GM04504 (cell line): Measurements from ENCODE around the gene STYXL2.

Experiments
- DNase-seq: peaks from one replicate; pipeline ENCODE4 v3.0.0-alpha.2; 2012; ENCODE audit warnings: low read depth

STYXL2 gene

GRCh38 chr1:167081594-167082156 is 12.2 kb upstream of the STYXL2 start:
- no peak for DNase-seq

- DNase-seq: no peak
Measured at GRCh38 chr1:167082511-167083027, 11.3 kb upstream of the STYXL2 start.

- DNase-seq: no peak
Measured at GRCh38 chr1:167083066-167083665, 10.7 kb upstream of the STYXL2 start.

- DNase-seq: no peak
Measured at GRCh38 chr1:167083871-167084270, 10.0 kb upstream of the STYXL2 start.

GRCh38 chr1:167084757-167085156 is 9.1 kb upstream of the STYXL2 start:
- DNase-seq: no peak

GRCh38 chr1:167086033-167086432 is 7.8 kb upstream of the STYXL2 start:
- DNase-seq: no peak

GRCh38 chr1:167086768-167087167 is 7.1 kb upstream of the STYXL2 start:
- no peak for DNase-seq

GRCh38 chr1:167088746-167089417 is 5.0 kb upstream of the STYXL2 start:
- DNase-seq: no peak

GRCh38 chr1:167089939-167090313 is 3.9 kb upstream of the STYXL2 start:
- no peak for DNase-seq

GRCh38 chr1:167090314-167090942 is 3.4 kb upstream of the STYXL2 start, which contains the start of gene GPA33:
TSS of gene GPA33 (minus strand) at chr1:167090377. CDS start at chr1:167090287, 90 bp downstream.
- DNase-seq: no peak

GRCh38 chr1:167092653-167093052 is 1.2 kb upstream of the STYXL2 start:
- no peak for DNase-seq

GRCh38 chr1:167094690-167095089 is 815 bp downstream of the STYXL2 start:
- no peak for DNase-seq

- DNase-seq: peak; percentile 28
Measured at GRCh38 chr1:167095368-167095767, 1.5 kb downstream of the STYXL2 start.

GRCh38 chr1:167099851-167100250 is 6.0 kb downstream of the STYXL2 start:
- DNase-seq: no peak

- no peak for DNase-seq
Measured at GRCh38 chr1:167100730-167101129, 6.9 kb downstream of the STYXL2 start.

GRCh38 chr1:167101754-167102153 is 7.9 kb downstream of the STYXL2 start:
- DNase-seq: no peak

GRCh38 chr1:167102906-167103573 is 9.2 kb downstream of the STYXL2 start:
- DNase-seq: no peak

- DNase-seq: no peak
Measured at GRCh38 chr1:167104256-167104633, 10.4 kb downstream of the STYXL2 start.

GRCh38 chr1:167105271-167106118 is 11.6 kb downstream of the STYXL2 start:
- no peak for DNase-seq

- no peak for DNase-seq
Measured at GRCh38 chr1:167106119-167106461, 12.2 kb downstream of the STYXL2 start.

- no peak for DNase-seq
Measured at GRCh38 chr1:167107456-167107855, 13.6 kb downstream of the STYXL2 start.

- DNase-seq: no peak
Measured at GRCh38 chr1:167109125-167109524, 15.2 kb downstream of the STYXL2 start.
